H9 (cell line): ENCODE results near the gene MYL2. TPM values are rescaled to one million over a fixed set of nuclear protein-coding genes. Genes with fewer than 3 reads are reported as not detected.

Source experiments
- DNase-seq: peaks from one replicate; pipeline ENCODE4 v3.0.0-alpha.2; 2017
- H2AFZ ChIP-seq: one replicate; pipeline ENCODE4 v1.6.1; 2013; ENCODE audit warnings: mild to moderate bottlenecking, low read length, control low read depth, moderate library complexity
- H2AK5ac ChIP-seq: 2 replicates; pipeline ENCODE4 v1.6.1; 2013; ENCODE audit warnings: low read length, control low read depth, mixed read lengths; ENCODE audit not compliant: insufficient read length
- H2BK120ac ChIP-seq: one replicate; pipeline ENCODE4 v1.6.1; 2013; ENCODE audit warnings: low read depth, mild to moderate bottlenecking, low read length, control low read depth, inconsistent platforms; ENCODE audit not compliant: poor library complexity, severe bottlenecking
- H2BK12ac ChIP-seq: 2 replicates; pipeline ENCODE4 v1.6.1; 2013; ENCODE audit warnings: low read length, control low read depth, mixed read lengths, low read depth; ENCODE audit not compliant: insufficient read length
- H2BK15ac ChIP-seq: 2 replicates; pipeline ENCODE4 v1.6.1; 2013; ENCODE audit warnings: low read depth, low read length, control low read depth
- H2BK20ac ChIP-seq: one replicate; pipeline ENCODE4 v1.6.1; 2013; ENCODE audit warnings: low read depth, mild to moderate bottlenecking, low read length, control low read depth, inconsistent platforms; ENCODE audit not compliant: poor library complexity, severe bottlenecking
- H2BK5ac ChIP-seq: 2 replicates; pipeline ENCODE4 v1.6.1; 2013; ENCODE audit warnings: low read length, control low read depth, mixed read lengths; ENCODE audit not compliant: insufficient read length
- H3K14ac ChIP-seq: 2 replicates; pipeline ENCODE4 v1.6.1; 2013; ENCODE audit warnings: low read length, control low read depth; ENCODE audit not compliant: insufficient read depth
- H3K18ac ChIP-seq: 2 replicates; pipeline ENCODE4 v1.6.1; 2013; ENCODE audit warnings: low read depth, mild to moderate bottlenecking, mixed read lengths, low read length, control low read depth; ENCODE audit not compliant: insufficient read length
- H3K23ac ChIP-seq: 2 replicates; pipeline ENCODE4 v1.6.1; 2013; ENCODE audit warnings: low read length, control low read depth, mixed read lengths, low read depth; ENCODE audit not compliant: insufficient read length
- H3K23me2 ChIP-seq: 2 replicates; pipeline ENCODE4 v1.6.1; 2013; ENCODE audit warnings: low read depth, mild to moderate bottlenecking, mixed read lengths, low read length, control low read depth; ENCODE audit not compliant: insufficient read length, poor library complexity, severe bottlenecking
- H3K27ac ChIP-seq: 2 replicates; pipeline ENCODE4 v1.5.1; 2013; ENCODE audit warnings: low read length, control low read depth, mixed read lengths, low read depth; ENCODE audit not compliant: insufficient read length
- H3K27me3 ChIP-seq: 2 replicates; pipeline ENCODE4 v1.6.1; 2013; ENCODE audit warnings: low read length, control low read depth, inconsistent platforms; ENCODE audit not compliant: insufficient read depth
- H3K4ac ChIP-seq: 2 replicates; pipeline ENCODE4 v1.6.1; 2013; ENCODE audit warnings: low read depth, mild to moderate bottlenecking, control low read depth, inconsistent platforms, low read length, moderate library complexity
- H3K4me1 ChIP-seq: 2 replicates; pipeline ENCODE4 v1.6.1; 2013; ENCODE audit warnings: low read length, control low read depth, inconsistent platforms; ENCODE audit not compliant: insufficient read depth
- H3K4me2 ChIP-seq: 2 replicates; pipeline ENCODE4 v1.6.1; 2013; ENCODE audit warnings: low read length, control low read depth, mixed read lengths; ENCODE audit not compliant: insufficient read length, insufficient read depth
- H3K56ac ChIP-seq: 2 replicates; pipeline ENCODE4 v1.6.1; 2013; ENCODE audit warnings: low read depth, mild to moderate bottlenecking, mixed read lengths, low read length, control low read depth; ENCODE audit not compliant: insufficient read length
- H3K79me1 ChIP-seq: 2 replicates; pipeline ENCODE4 v1.6.1; 2013; ENCODE audit warnings: low read depth, mild to moderate bottlenecking, moderate library complexity, low read length, control low read depth, inconsistent platforms; ENCODE audit not compliant: insufficient read depth, poor library complexity, severe bottlenecking
- H3K79me2 ChIP-seq: 2 replicates; pipeline ENCODE4 v1.6.1; 2013; ENCODE audit warnings: low read length, control low read depth, inconsistent platforms; ENCODE audit not compliant: insufficient read depth
- H3K9ac ChIP-seq: 2 replicates; pipeline ENCODE4 v1.6.1; 2013; ENCODE audit warnings: low read length, control low read depth, mixed read lengths; ENCODE audit not compliant: insufficient read length; ENCODE audit errors: extremely low read depth
- H3K9me3 ChIP-seq: one replicate; pipeline ENCODE4 v1.6.1; 2013; ENCODE audit warnings: low read depth, low read length, inconsistent platforms; ENCODE audit not compliant: control insufficient read depth
- H3T11ph ChIP-seq: one replicate; pipeline ENCODE4 v1.6.1; 2013; ENCODE audit warnings: mild to moderate bottlenecking, low read length, control low read depth, inconsistent platforms
- H4K20me1 ChIP-seq: one replicate; pipeline ENCODE4 v1.6.1; 2013; ENCODE audit not compliant: control insufficient read depth, insufficient read length, insufficient read depth
- H4K5ac ChIP-seq: 2 replicates; pipeline ENCODE4 v1.6.1; 2013; ENCODE audit warnings: low read depth, mild to moderate bottlenecking, mixed read lengths, low read length, control low read depth; ENCODE audit not compliant: insufficient read length
- H4K8ac ChIP-seq: replicated peaks from 2 replicates; pipeline ENCODE4 v1.6.1; 2013; ENCODE audit warnings: low read length, control low read depth, mixed read lengths, low read depth; ENCODE audit not compliant: insufficient read length
- H4K91ac ChIP-seq: 2 replicates; pipeline ENCODE4 v1.6.1; 2013; ENCODE audit warnings: low read depth, mild to moderate bottlenecking, moderate library complexity, mixed read lengths, low read length, control low read depth; ENCODE audit not compliant: insufficient read length
- H3K27ac Mint-ChIP-seq, 3 experiments: 2 replicates in 2 of 3; 3 replicates in 1 of 3; pipeline ENCODE4 v1.8.0; 2020 to 2021; ENCODE audit warnings: mixed read lengths in 3 of 3, mild to moderate bottlenecking in 1 of 3, moderate library complexity in 1 of 3
- H3K27me3 Mint-ChIP-seq: 2 replicates; pipeline ENCODE4 v1.8.0; 2021; ENCODE audit warnings: low read depth, mild to moderate bottlenecking, moderate library complexity, mixed read lengths
- H3K36me3 Mint-ChIP-seq, 3 experiments: 2 replicates in 2 of 3; 3 replicates in 1 of 3; pipeline ENCODE4 v1.8.0; 2020 to 2021; ENCODE audit warnings: low read depth in 3 of 3, mixed read lengths in 3 of 3; ENCODE audit not compliant: insufficient read depth in 1 of 3
- H3K4me1 Mint-ChIP-seq, 2 experiments: 2 replicates each; pipeline ENCODE4 v1.8.0; 2020; ENCODE audit warnings: mixed read lengths in 2 of 2
- H3K4me3 Mint-ChIP-seq, 2 experiments: 2 replicates in 1 of 2; 3 replicates in 1 of 2; pipeline ENCODE4 v1.8.0; 2020 to 2021; ENCODE audit warnings: mild to moderate bottlenecking in 2 of 2, mixed read lengths in 2 of 2, moderate library complexity in 1 of 2
- H3K9me3 Mint-ChIP-seq, 2 experiments: 2 replicates in 1 of 2; 3 replicates in 1 of 2; pipeline ENCODE4 v1.8.0; 2020; ENCODE audit warnings: mild to moderate bottlenecking in 2 of 2, mixed read lengths in 2 of 2, moderate library complexity in 1 of 2
- CTCF ChIP-seq: fragments of 200-600 bp; sonication (generic); conservative IDR thresholded peaks from 3 replicates; pipeline ENCODE4 v1.8.0; 2021; ENCODE audit warnings: antibody characterized with exemption, mild to moderate bottlenecking
- WGBS: extraction: QIAGEN DNeasy Blood & Tissue Kit; methylation state at CpG from one replicate; pipeline ENCODE4 v1.1.7; 2013; ENCODE audit warnings: missing lambda C conversion rate, low lambda C conversion rate, mixed read lengths; ENCODE audit not compliant: insufficient read length; ENCODE audit errors: extremely low coverage; 5-methylcytosine and 5-hydroxymethylcytosine counted together
- total RNA-seq: library from RNA; stranded (reverse); gene quantifications from 2 replicates; pipeline ENCODE4 v1.2.1, GENCODE V29; 2021

MYL2 gene
- total RNA-seq, 1 experiment from 2014 or later = not detected

GRCh38 chr12:110861729-110862128 lies 58.6 kb downstream of the MYL2 start:
- no peak overlapping the region for H3K27ac ChIP-seq

More at GRCh38 chr12:110861729-110862128, 58.6 kb downstream of the MYL2 start:
- no peaks in the 10 kb centered on the region for H4K20me1 ChIP-seq
- H3K4ac ChIP-seq = no peak overlapping the region
- H4K91ac ChIP-seq = no peak overlapping the region
- no peak overlapping the region for H3K9ac ChIP-seq
- H3T11ph ChIP-seq = no peak overlapping the region
- H2BK15ac ChIP-seq = no peak overlapping the region
- H2BK12ac ChIP-seq = no peak overlapping the region
- H3K9me3 Mint-ChIP-seq = no peaks in the 10 kb centered on the region; a peak in 1 of 5 replicates
- no peak overlapping the region for H3K4me3 Mint-ChIP-seq
- H4K5ac ChIP-seq = no peak overlapping the region
- no peak overlapping the region for H3K14ac ChIP-seq
- H3K9me3 ChIP-seq = no peaks in the 10 kb centered on the region
- peaks cover 7% of the 10 kb centered on the region; the same call in 1 of the 2 replicates for H3K4me1 ChIP-seq
- H3K23me2 ChIP-seq = no peaks in the 10 kb centered on the region
- H2BK5ac ChIP-seq = no peak overlapping the region
- H3K56ac ChIP-seq = no peak overlapping the region
- TF ChIP-seq CTCF = peak; percentile 48; the same call in 2 of the 3 replicates
- no peak overlapping the region for H3K4me2 ChIP-seq
- peaks cover 44 to 59% of the 10 kb centered on the region in 2 experiments for H3K4me1 Mint-ChIP-seq
- no peaks in the 10 kb centered on the region for H3K79me2 ChIP-seq
- H2AK5ac ChIP-seq = no peak overlapping the region
- no peaks in the 10 kb centered on the region for H3K27me3 ChIP-seq
- H3K36me3 Mint-ChIP-seq = no peaks in the 10 kb centered on the region; a peak in 1 of 7 replicates
- H2BK20ac ChIP-seq = no peak overlapping the region
- H3K27ac Mint-ChIP-seq = peak overlapping the region in 2 of 3 experiments; percentile 66 to 99; a peak in 5 of 7 replicates
- no peaks in the 10 kb centered on the region for H3K79me1 ChIP-seq
- H3K27me3 Mint-ChIP-seq = peaks cover 3% of the 10 kb centered on the region
- no CpG with 5 or more reads among the region's 7 CpGs for WGBS
- no peak overlapping the region for H4K8ac ChIP-seq
- no peak overlapping the region for H3K23ac ChIP-seq
- H2BK120ac ChIP-seq = no peak overlapping the region
- peak; percentile 61 for DNase-seq
- H2AFZ ChIP-seq = no peak overlapping the region
- no peak overlapping the region for H3K18ac ChIP-seq

Other genes starting within 250 kb of the MYL2 start
- 5.2 and 5.5 TPM in 2 replicates for gene HVCN1, start 231.5 kb downstream of the MYL2 start, total RNA-seq
- 286 and 290 TPM in 2 replicates for gene PPP1CC, start 177.7 kb downstream of the MYL2 start, total RNA-seq
- gene CCDC63, start 73.6 kb downstream of the MYL2 start, total RNA-seq = 0.77 and 1.3 TPM in 2 replicates
- gene CUX2, start 113.6 kb upstream of the MYL2 start, total RNA-seq = 6.3 and 6.4 TPM in 2 replicates